Inferior parietal cortex (tissue), 1 donor: ENCODE results near the gene SLC38A2.
"Not testable (repeated sequence)": the region's sequence is repeated elsewhere in the genome, so short reads cannot be mapped to it uniquely, and the experiment has no call there.

Experiments
- DNase-seq: peaks from one replicate; pipeline ENCODE4 v3.0.0-alpha.2; 2016; ENCODE audit errors: extremely low spot score

The SLC38A2 gene

GRCh38 chr12:46372544-46373300, at the start of gene SLC38A2:
Gene SLC38A2 (minus strand): TSS chr12:46372773. CDS start chr12:46371293, 1,480 bp downstream.
- peak; percentile 91 for DNase-seq

- DNase-seq, result no peak
Observed at GRCh38 chr12:46419675-46420074, 47.1 kb upstream of the SLC38A2 start.

GRCh38 chr12:46415552-46415951, 43.0 kb upstream of the SLC38A2 start:
- no peak for DNase-seq

- DNase-seq, result no peak
Observed at GRCh38 chr12:46414591-46415268, 42.2 kb upstream of the SLC38A2 start.

GRCh38 chr12:46413368-46413767, 40.8 kb upstream of the SLC38A2 start:
- DNase-seq, result no peak

- DNase-seq, result no peak
Observed at GRCh38 chr12:46412857-46413256, 40.3 kb upstream of the SLC38A2 start.

- DNase-seq, result no peak
Observed at GRCh38 chr12:46410495-46410894, 37.9 kb upstream of the SLC38A2 start.

- DNase-seq, result no peak
Observed at GRCh38 chr12:46409974-46410373, 37.4 kb upstream of the SLC38A2 start.

GRCh38 chr12:46409342-46409741, 36.8 kb upstream of the SLC38A2 start:
- no peak for DNase-seq

GRCh38 chr12:46408441-46408840, 35.9 kb upstream of the SLC38A2 start:
- DNase-seq, result no peak

GRCh38 chr12:46407361-46407760, 34.8 kb upstream of the SLC38A2 start:
- DNase-seq, result no peak

- DNase-seq, result no peak
Observed at GRCh38 chr12:46406352-46407027, 33.9 kb upstream of the SLC38A2 start.

GRCh38 chr12:46404733-46405132, 32.2 kb upstream of the SLC38A2 start:
- DNase-seq, result no peak

GRCh38 chr12:46404225-46404631, 31.7 kb upstream of the SLC38A2 start:
- no peak for DNase-seq

- DNase-seq, result no peak
Observed at GRCh38 chr12:46403719-46404070, 31.1 kb upstream of the SLC38A2 start.

GRCh38 chr12:46402941-46403718, 30.6 kb upstream of the SLC38A2 start:
- DNase-seq, result no peak

- DNase-seq, result no peak
Observed at GRCh38 chr12:46402451-46402850, 29.9 kb upstream of the SLC38A2 start.

GRCh38 chr12:46401662-46402061, 29.1 kb upstream of the SLC38A2 start:
- no peak for DNase-seq

- DNase-seq, result no peak
Observed at GRCh38 chr12:46400406-46400805, 27.8 kb upstream of the SLC38A2 start.

- not testable (repeated sequence) for DNase-seq
Observed at GRCh38 chr12:46399461-46400248, 27.1 kb upstream of the SLC38A2 start.

GRCh38 chr12:46396826-46397225, 24.3 kb upstream of the SLC38A2 start:
- no peak for DNase-seq
